Endothelial cell of umbilical vein (primary cell): ENCODE measurements around the gene PPP1R7. TPM values are rescaled to one million over a fixed set of nuclear protein-coding genes. Genes with fewer than 3 reads are reported as not detected.

Experiments
- BruUV-seq: library from RNA; stranded (reverse); fragments of 400-500 nt; replicated peaks from 2 replicates; lab custom pipeline; 2021; lab: Mats Ljungman, UMichigan
- CTCF ChIA-PET: fragments of 300-600, 350-600 bp; sonication (Branson Sonifier 250); formaldehyde crosslinking; loops from one replicate; lab custom pipeline; 2021; ENCODE audit warnings: antibody characterized with exemption, inconsistent platforms; lab: Charles Lee
- POLR2A ChIA-PET: fragments of 300-600, 350-600 bp; sonication (Branson Sonifier 250); formaldehyde crosslinking; loops from one replicate; lab custom pipeline; 2021; ENCODE audit warnings: antibody characterized with exemption, inconsistent platforms; lab: Charles Lee
- DNase-seq: peaks from one replicate; pipeline ENCODE4 v3.0.0-alpha.2; 2011; ENCODE audit warnings: low read depth, low spot score
- FAIRE-seq: peaks from 2 replicates; lab custom pipeline; 2011; peaks lifted over from hg19 to GRCh38; lab: Jason Lieb, UNC
- H2AFZ ChIP-seq: 2 replicates; pipeline ENCODE4 v1.6.0; 2012; ENCODE audit warnings: low read depth, low read length, control low read depth, inconsistent platforms
- H3K27ac ChIP-seq: 2 replicates; pipeline ENCODE4 v1.5.1; 2011; ENCODE audit warnings: low read depth, mild to moderate bottlenecking, control low read depth, low read length, moderate library complexity; ENCODE audit not compliant: insufficient read depth
- H3K27me3 ChIP-seq, 2 experiments: 2 replicates each; pipeline versions ENCODE4 v1.6.0 to v1.6.1; 2011; ENCODE audit warnings: low read length in 2 of 2, mixed read lengths in 1 of 2; ENCODE audit not compliant: control insufficient read depth in 2 of 2, insufficient read depth in 2 of 2
- H3K36me3 ChIP-seq, 2 experiments: 2 replicates in 1 of 2; 3 replicates in 1 of 2; pipeline ENCODE4 v1.5.1; 2011; ENCODE audit warnings: low read length in 2 of 2, mild to moderate bottlenecking in 1 of 2, moderate library complexity in 1 of 2; ENCODE audit not compliant: control insufficient read depth in 2 of 2, insufficient read depth in 2 of 2; ENCODE audit errors: extremely low read depth in 1 of 2
- H3K4me1 ChIP-seq: 3 replicates; pipeline ENCODE4 v1.5.1; 2011; ENCODE audit warnings: mild to moderate bottlenecking, low read length; ENCODE audit not compliant: control insufficient read depth, insufficient read depth; ENCODE audit errors: extremely low read depth
- H3K4me2 ChIP-seq: 2 replicates; pipeline ENCODE4 v1.6.1; 2011; ENCODE audit warnings: low read length, control low read depth, mixed read lengths; ENCODE audit not compliant: insufficient read depth
- H3K4me3 ChIP-seq, 3 experiments: fragments of 200-600 bp in 1 of 3; sonication (generic), shearing (Covaris generic) in 1 of 3; replicated peaks in 1 of 3; 2 replicates each; pipeline ENCODE4 v1.5.1; 2011 to 2016; ENCODE audit warnings: control low read depth in 3 of 3, low read length in 3 of 3, mild to moderate bottlenecking in 2 of 3, inconsistent platforms in 1 of 3, low read depth in 1 of 3, moderate library complexity in 1 of 3; ENCODE audit not compliant: insufficient read depth in 1 of 3
- H3K79me2 ChIP-seq: 2 replicates; pipeline ENCODE4 v1.6.0; 2012; ENCODE audit warnings: low read length, inconsistent platforms; ENCODE audit not compliant: control insufficient read depth, insufficient read depth
- H3K9ac ChIP-seq: replicated peaks from 2 replicates; pipeline ENCODE3; 2011; ENCODE audit warnings: low read length, control low read depth; ENCODE audit not compliant: insufficient read depth; ENCODE audit errors: extremely low read depth
- H3K9me1 ChIP-seq: replicated peaks from 3 replicates; pipeline ENCODE4 v1.6.0; 2011; ENCODE audit warnings: mild to moderate bottlenecking, low read length; ENCODE audit not compliant: control insufficient read depth, insufficient read depth; ENCODE audit errors: extremely low read depth
- H3K9me3 ChIP-seq: replicated peaks from 2 replicates; pipeline ENCODE4 v1.5.1; 2012; ENCODE audit warnings: low read length, inconsistent platforms; ENCODE audit not compliant: control insufficient read depth, insufficient read depth
- H4K20me1 ChIP-seq: replicated peaks from 2 replicates; pipeline ENCODE3; 2011; ENCODE audit warnings: mild to moderate bottlenecking, low read length; ENCODE audit not compliant: control insufficient read depth, insufficient read depth; ENCODE audit errors: extremely low read depth
- CTCF ChIP-seq, 2 donors: IDR thresholded peaks; 1 replicate in 1 of 2; 2 replicates in 1 of 2; pipeline ENCODE4 v1.5.1; 2011; ENCODE audit warnings: low read length in 2 of 2, mild to moderate bottlenecking in 2 of 2, moderate library complexity in 2 of 2, control low read depth in 1 of 2, inconsistent platforms in 1 of 2, low read depth in 1 of 2; ENCODE audit not compliant: insufficient read depth in 1 of 2; ENCODE audit errors: extremely low read depth in 1 of 2
- EZH2 ChIP-seq: IDR thresholded peaks from 2 replicates; pipeline ENCODE4 v1.6.1; 2012; ENCODE audit warnings: borderline replicate concordance, low read depth, mild to moderate bottlenecking, moderate library complexity, low read length, inconsistent platforms; ENCODE audit not compliant: severe bottlenecking
- FOS ChIP-seq: IDR thresholded peaks from 2 replicates; pipeline ENCODE4 v1.6.1; 2011; ENCODE audit warnings: mild to moderate bottlenecking, low read length, moderate library complexity, borderline replicate concordance; ENCODE audit not compliant: insufficient read depth
- GATA2 ChIP-seq: IDR thresholded peaks from 2 replicates; pipeline ENCODE4 v1.7.0; 2011; ENCODE audit warnings: low read depth, mild to moderate bottlenecking, moderate library complexity, mixed read lengths, low read length; ENCODE audit not compliant: insufficient read length, insufficient read depth
- JUN ChIP-seq: IDR thresholded peaks from 2 replicates; pipeline ENCODE4 v1.6.1; 2011; ENCODE audit warnings: borderline replicate concordance, low read depth; ENCODE audit not compliant: insufficient read length, insufficient read depth
- MAX ChIP-seq: IDR thresholded peaks from 2 replicates; pipeline ENCODE4 v1.6.1; 2011; ENCODE audit not compliant: insufficient read depth, insufficient read length
- MYC ChIP-seq: IDR thresholded peaks from one replicate; pipeline ENCODE4 v1.6.1; 2011; ENCODE audit warnings: mild to moderate bottlenecking, low read depth, low read length
- POLR2A ChIP-seq: IDR thresholded peaks from 2 replicates; pipeline ENCODE4 v1.6.1; 2012; ENCODE audit warnings: low read depth, mild to moderate bottlenecking, control low read depth, low read length
- POLR2AphosphoS5 ChIP-seq: IDR thresholded peaks from 2 replicates; pipeline ENCODE4 v1.6.1; 2012; ENCODE audit warnings: low read depth, mild to moderate bottlenecking, control low read depth, low read length, moderate library complexity; ENCODE audit not compliant: insufficient read depth
- dilution Hi-C: fragments of 300-500 bp; cut with MboI; formaldehyde crosslinking; loops from one replicate; pipeline ENCODE4 v1.15.0; 2019; ENCODE audit warnings: low sequenced_read_pairs; ENCODE audit not compliant: extremely low pct_ligation_motif_present
- intact Hi-C: fragments of 100-400 bp; cut with micrococcal nuclease; formaldehyde crosslinking; loops from one replicate; pipeline ENCODE4 v1.10.0; 2022
- polyA plus RNA-seq, 4 experiments: library from polyadenylated mRNA; depleted of rRNA in 3 of 4; stranded (reverse) in 3 of 4; unstranded in 1 of 4; fragments of >200 nt; gene quantifications; 2 replicates each; pipeline versions ENCODE4 v1.2.1 to v1.2.3, GENCODE V29; 2011 to 2012; ENCODE audit warnings: missing spikeins in 1 of 4
- total RNA-seq: library from RNA; stranded (reverse); gene quantifications from 2 replicates; pipeline ENCODE4 v1.2.3, GENCODE V29; 2021

Gene PPP1R7
- total and polyA plus RNA-seq, 2 donors (not counting 3 experiments of a cell fraction or from before 2014, with no cell fraction given): 30.3 to 60.8 TPM

DNA sequence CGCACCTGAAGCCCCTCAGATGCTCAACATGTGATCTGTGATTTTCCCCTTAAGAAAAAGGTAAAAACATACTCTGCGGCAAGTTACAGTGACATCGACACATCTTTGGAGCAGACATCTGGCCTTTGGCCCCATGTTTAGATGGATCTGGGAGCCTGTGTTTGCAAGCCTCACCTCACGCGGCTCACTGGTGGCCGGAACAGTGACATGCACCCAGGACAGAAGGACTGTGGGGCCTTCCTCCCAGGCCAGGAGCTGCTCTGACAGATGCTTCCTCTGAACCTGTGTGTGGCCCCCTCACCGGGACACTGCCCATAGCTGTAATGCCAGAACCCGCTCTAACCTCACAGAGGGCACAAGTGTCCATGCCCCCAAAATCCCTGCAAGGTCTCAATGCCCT is 14.1 kb upstream of the PPP1R7 start:
- BruUV-seq: no TSS peak
- no peak overlapping the region for H3K4me3 ChIP-seq
- FAIRE-seq (no peak), DNase-seq (no peak)
- ChIA-PET POLR2A (no interaction called here), CTCF (interaction anchor here (1.1 to 1.5 kb wide), 2 partner anchors 22 to 153 kb away, joined by 3 read pairs; no protein-coding TSS in a partner anchor)
- H2AFZ ChIP-seq: no peak overlapping the region
- H3K4me2 ChIP-seq: no peak overlapping the region
- H3K9me1 ChIP-seq: no peaks in the 10 kb centered on the region
- H3K27me3 ChIP-seq: no peaks in the 10 kb centered on the region
- H3K9me3 ChIP-seq: no peaks in the 10 kb centered on the region
- dilution Hi-C loops (no loop called here), intact Hi-C loops (no loop called here)
- no peaks in the 10 kb centered on the region for H4K20me1 ChIP-seq
- H3K4me1 ChIP-seq: no peaks in the 10 kb centered on the region
- H3K36me3 ChIP-seq: peaks cover 0 to 3% of the 10 kb centered on the region in 2 experiments
- TF ChIP-seq FOS: no peak
- no peak for TF ChIP-seq GATA2
- no peak for TF ChIP-seq POLR2A
- TF ChIP-seq MYC: no peak
- TF ChIP-seq CTCF (IDR thresholded peaks at IDR 0.05; ENCODE audit: extremely low read depth in 1 of 2, insufficient read depth in 1 of 2, low read depth in 1 of 2, low read length in 2 of 2): no peak
- no peak for TF ChIP-seq EZH2
- no peak for TF ChIP-seq POLR2AphosphoS5
- no peak for TF ChIP-seq JUN
- no peak for TF ChIP-seq MAX
- no peaks in the 10 kb centered on the region for H3K79me2 ChIP-seq
- no peak overlapping the region for H3K9ac ChIP-seq
- no peak overlapping the region for H3K27ac ChIP-seq
